HG02938 (cell line): ENCODE data around the gene IDH2.

Experiments used
- ATAC-seq: cut with Tn5 transposase; IDR thresholded peaks from one replicate; pipeline ENCODE4 v1.9.1; 2021; ENCODE audit warnings: mild to moderate bottlenecking, moderate library complexity; ENCODE audit not compliant: unreplicated experiment

IDH2 gene

DNA sequence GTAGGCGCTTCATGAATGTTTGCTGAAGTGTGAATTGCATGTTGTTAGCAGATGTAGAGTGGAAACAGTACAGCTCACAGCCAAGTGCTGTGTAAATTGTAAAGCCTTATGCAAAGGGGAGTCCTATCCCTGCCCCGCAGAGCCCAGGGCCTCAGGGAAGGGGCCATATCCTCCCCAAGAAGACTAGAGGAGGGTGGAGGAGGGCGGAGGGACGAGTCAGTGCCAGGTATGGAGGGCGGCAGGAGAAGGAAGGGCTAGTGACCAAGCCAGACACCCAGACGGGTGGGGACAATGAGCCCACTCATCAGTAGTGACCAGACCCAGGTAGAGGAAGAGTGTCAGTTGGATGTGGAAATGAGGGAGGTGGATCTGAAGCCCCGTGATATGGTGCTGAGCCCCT lies 56.0 kb downstream of the IDH2 start:
- no peak for ATAC-seq

GRCh38 chr15:90044916-90045371 lies 57.3 kb downstream of the IDH2 start:
- ATAC-seq: no peak

- no peak for ATAC-seq
These were observed 58.1 kb downstream of the IDH2 start for GRCh38 chr15:90044191-90044590.

GRCh38 chr15:90043530-90044010 lies 58.7 kb downstream of the IDH2 start:
- no peak for ATAC-seq

DNA sequence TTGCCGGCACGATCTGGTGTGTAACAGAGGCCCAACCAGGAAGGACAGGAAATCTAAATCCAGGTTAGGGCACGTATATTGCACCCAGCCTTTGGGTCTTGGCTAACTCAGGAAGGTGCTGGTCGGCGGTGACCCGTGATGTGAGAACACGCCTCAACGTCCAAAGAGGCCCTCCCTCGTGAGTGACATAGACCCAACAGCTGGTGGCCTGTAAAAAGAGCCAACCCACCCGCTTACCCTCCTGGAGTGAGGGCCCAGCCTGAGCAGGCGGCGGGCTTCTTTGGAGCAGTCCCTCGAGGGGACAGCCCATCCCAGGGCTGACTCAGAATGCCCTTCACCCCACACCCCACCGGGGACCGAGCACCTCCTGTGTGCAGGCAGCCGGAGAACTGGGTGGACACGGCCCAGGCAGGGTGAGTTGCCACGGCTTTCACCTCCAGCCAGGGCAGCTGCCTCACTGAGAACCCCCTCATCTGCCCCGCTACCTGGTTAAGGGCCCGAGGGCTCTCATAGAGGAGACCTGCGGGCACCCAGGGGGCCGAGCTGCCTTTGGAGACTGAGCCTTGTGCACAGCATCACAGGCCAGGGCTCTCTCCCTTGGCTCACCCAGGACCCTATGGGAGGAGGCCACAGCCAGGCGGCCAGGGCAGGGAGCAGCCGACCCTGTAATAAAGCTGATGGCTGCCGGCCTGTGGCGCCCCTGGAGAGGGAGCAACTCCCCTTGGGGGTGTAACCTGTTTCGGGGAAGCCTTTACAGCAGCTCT lies 59.3 kb downstream of the IDH2 start:
- no peak for ATAC-seq

DNA sequence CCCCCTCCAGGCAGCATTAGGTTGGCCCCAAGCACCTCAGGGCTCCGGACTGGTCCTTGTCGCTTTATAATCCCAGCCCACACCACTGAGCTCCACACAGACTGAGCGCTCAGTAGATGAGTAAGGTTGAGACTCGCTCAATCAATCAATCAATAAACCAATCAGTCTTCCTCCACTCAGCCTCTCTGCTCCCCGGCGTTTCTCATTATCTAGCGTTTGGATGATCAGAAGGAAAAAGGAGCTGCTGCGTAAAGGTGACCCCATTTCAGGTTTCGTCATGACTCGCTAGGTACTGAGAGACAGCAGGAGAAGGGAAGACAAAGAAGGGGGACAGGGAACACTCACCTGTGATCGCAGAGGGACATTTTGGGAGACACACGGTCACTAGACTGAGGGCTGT lies 59.9 kb downstream of the IDH2 start:
- no peak for ATAC-seq

DNA sequence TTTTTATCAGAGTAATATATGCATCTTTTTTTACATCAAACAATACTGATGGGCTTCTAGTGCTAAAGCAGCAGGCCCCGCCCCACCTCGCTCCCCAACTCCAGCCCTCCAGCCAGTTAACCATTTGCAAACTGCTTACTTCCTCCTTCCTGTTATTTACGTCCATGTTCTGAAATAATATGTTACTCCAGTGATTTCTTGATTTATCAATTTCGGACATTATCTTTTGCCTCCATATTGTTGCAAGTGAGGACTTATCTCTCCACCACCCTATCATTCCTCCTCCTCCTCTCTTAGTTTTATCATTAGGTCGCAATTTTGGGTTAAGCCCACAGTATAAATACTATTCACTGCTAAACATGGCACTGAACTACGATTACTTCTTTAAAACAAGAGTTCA lies 61.6 kb downstream of the IDH2 start:
- ATAC-seq: no peak

GRCh38 chr15:90039996-90040395 lies 62.3 kb downstream of the IDH2 start:
- no peak for ATAC-seq

GRCh38 chr15:90038632-90039095 lies 63.6 kb downstream of the IDH2 start:
- no peak for ATAC-seq

GRCh38 chr15:90037961-90038631 lies 64.2 kb downstream of the IDH2 start:
- ATAC-seq: peak; percentile 78

DNA sequence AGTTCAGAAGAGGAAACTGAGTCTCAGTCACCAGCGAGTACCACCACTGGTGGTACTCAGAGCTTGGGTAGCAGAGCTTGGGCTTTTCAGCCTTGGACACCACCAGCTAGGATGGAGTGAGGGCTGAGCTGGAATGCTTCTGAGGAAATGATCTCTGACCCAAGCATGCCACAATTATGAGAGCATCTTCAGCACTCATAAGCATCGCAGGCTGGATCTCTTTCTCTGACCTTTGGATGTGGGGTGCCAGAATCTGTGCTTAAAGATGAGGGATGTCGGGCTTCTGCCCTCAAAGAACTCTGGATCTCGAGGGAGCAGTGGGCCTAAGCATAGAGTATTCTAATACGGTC lies 64.8 kb downstream of the IDH2 start:
- no peak for ATAC-seq

- no peak for ATAC-seq
These were observed 65.3 kb downstream of the IDH2 start for GRCh38 chr15:90036806-90037510.

- no peak for ATAC-seq
These were observed 65.9 kb downstream of the IDH2 start for GRCh38 chr15:90036343-90036742.

DNA sequence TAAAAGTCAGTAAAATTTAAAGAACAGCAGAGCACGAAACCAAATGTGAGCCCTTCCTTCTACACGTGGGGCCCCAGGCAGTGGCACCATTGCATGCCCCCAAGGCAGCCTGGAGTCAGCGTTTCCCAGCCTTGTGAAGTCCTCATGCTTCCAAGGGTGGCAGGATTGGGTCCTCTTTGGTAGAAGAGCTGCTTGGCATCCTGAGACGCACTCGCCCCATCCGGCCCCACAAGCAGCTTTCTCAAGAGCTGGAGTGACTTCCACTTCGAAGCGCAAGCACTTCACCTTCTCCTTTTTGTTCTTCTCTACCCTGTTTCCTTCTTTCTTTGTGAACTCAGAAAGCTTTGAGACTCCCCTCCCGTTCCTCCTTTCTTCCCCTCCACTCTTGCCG lies 66.4 kb downstream of the IDH2 start:
- no peak for ATAC-seq

GRCh38 chr15:90035095-90035839 lies 67.0 kb downstream of the IDH2 start:
- ATAC-seq: no peak

DNA sequence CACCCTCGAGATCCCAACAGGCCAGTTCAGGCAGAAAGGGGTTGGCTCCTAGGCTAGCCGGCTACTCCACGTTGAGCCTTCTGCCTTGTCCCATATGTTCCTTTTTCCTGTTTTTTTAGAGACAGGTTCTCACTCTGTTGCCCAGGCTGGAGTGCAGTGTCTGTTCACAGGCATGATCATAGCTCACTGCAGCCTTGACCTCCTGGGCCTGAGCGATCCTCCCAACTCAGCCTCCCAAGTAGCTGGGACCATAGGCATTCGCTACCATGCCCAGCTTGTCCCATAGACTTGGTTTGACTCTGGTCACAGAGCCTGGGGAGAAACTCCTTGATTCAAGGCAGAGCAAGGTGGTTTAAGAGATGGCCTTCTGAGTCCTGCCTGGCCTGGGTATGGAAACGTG lies 68.8 kb downstream of the IDH2 start:
- no peak for ATAC-seq
